GM23338 (cell line): ENCODE measurements around the gene OTUB1.

ENCODE experiments used
- CREB1 ChIP-seq: fragments of 250-450 bp; sonication (Bioruptor Pico); IDR thresholded peaks from 2 replicates; pipeline ENCODE4 v1.5.0; 2020; ENCODE audit warnings: low read depth, mild to moderate bottlenecking, moderate library complexity
- EZH2 ChIP-seq: fragments of 200-600 bp; sonication (generic); IDR thresholded peaks from one replicate; pipeline ENCODE4 v1.8.0; 2017; ENCODE audit warnings: antibody characterized with exemption, mild to moderate bottlenecking, low read depth; ENCODE audit not compliant: unreplicated experiment
- EZH2phosphoT487 ChIP-seq: fragments of 200-600 bp; sonication (generic); IDR thresholded peaks from one replicate; pipeline ENCODE4 v1.8.1; 2018; ENCODE audit warnings: antibody characterized with exemption; ENCODE audit not compliant: unreplicated experiment
- POLR2AphosphoS5 ChIP-seq: IDR thresholded peaks from 2 replicates; pipeline ENCODE4 v1.6.1; 2016; ENCODE audit warnings: antibody characterized with exemption, low read depth
- ZNF331 ChIP-seq: fragments of 250-450 bp; sonication (Bioruptor Pico); IDR thresholded peaks from 2 replicates; pipeline ENCODE4 v1.5.0; 2020; ENCODE audit warnings: low read depth, mild to moderate bottlenecking, moderate library complexity
- TF ChIP-seq, protein P1 (sequence below), 2 experiments: fragments of 200-600 bp in 1 of 2; sonication (generic) in 1 of 2; conservative IDR thresholded peaks; 2 replicates each; pipeline versions ENCODE4 v1.5.1 to v1.6.1; 2016 to 2017; ENCODE audit warnings: antibody characterized with exemption in 2 of 2, low read depth in 2 of 2, mild to moderate bottlenecking in 2 of 2, moderate library complexity in 1 of 2
- TF ChIP-seq, protein P2 (sequence below): IDR thresholded peaks from one replicate; pipeline ENCODE4 v1.6.1; 2018; ENCODE audit warnings: antibody characterized with exemption; ENCODE audit not compliant: unreplicated experiment

DNA sequence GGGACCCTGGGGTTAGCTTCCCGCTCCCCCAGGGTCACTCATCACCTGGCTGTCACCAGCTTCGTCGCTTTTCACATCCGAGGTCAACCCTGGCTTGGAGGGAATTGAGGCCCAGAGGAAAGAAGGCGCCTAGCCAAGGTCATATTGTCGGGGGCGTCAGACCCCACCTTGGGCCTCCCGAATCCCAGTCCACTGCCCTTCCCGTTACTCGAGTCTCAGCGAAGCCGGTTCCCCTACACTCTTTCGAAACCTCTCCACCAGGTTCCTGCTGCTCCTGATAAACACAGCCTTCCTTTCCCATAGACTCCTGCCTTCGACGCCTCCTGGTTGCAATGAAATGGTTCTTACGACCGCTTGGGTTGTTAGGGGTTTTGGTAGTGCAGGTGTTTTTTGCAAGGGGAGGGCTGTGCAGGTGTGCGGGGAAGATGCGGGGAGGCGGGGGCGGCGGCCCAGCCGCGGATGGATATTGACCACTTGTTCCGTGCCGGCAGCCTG is 46.8 kb upstream of the OTUB1 start:
- TF ChIP-seq, protein P1, sequence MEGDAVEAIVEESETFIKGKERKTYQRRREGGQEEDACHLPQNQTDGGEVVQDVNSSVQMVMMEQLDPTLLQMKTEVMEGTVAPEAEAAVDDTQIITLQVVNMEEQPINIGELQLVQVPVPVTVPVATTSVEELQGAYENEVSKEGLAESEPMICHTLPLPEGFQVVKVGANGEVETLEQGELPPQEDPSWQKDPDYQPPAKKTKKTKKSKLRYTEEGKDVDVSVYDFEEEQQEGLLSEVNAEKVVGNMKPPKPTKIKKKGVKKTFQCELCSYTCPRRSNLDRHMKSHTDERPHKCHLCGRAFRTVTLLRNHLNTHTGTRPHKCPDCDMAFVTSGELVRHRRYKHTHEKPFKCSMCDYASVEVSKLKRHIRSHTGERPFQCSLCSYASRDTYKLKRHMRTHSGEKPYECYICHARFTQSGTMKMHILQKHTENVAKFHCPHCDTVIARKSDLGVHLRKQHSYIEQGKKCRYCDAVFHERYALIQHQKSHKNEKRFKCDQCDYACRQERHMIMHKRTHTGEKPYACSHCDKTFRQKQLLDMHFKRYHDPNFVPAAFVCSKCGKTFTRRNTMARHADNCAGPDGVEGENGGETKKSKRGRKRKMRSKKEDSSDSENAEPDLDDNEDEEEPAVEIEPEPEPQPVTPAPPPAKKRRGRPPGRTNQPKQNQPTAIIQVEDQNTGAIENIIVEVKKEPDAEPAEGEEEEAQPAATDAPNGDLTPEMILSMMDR (conservative IDR thresholded peaks at IDR 0.05; ENCODE audit: low read depth in 2 of 2): no peak
- TF ChIP-seq EZH2 (no peak), EZH2phosphoT487 (no peak), ZNF331 (CRISPR knock-in tag) (no peak), POLR2AphosphoS5 (no peak), CREB1 (CRISPR knock-in tag) (no peak)
- TF ChIP-seq, protein P2, sequence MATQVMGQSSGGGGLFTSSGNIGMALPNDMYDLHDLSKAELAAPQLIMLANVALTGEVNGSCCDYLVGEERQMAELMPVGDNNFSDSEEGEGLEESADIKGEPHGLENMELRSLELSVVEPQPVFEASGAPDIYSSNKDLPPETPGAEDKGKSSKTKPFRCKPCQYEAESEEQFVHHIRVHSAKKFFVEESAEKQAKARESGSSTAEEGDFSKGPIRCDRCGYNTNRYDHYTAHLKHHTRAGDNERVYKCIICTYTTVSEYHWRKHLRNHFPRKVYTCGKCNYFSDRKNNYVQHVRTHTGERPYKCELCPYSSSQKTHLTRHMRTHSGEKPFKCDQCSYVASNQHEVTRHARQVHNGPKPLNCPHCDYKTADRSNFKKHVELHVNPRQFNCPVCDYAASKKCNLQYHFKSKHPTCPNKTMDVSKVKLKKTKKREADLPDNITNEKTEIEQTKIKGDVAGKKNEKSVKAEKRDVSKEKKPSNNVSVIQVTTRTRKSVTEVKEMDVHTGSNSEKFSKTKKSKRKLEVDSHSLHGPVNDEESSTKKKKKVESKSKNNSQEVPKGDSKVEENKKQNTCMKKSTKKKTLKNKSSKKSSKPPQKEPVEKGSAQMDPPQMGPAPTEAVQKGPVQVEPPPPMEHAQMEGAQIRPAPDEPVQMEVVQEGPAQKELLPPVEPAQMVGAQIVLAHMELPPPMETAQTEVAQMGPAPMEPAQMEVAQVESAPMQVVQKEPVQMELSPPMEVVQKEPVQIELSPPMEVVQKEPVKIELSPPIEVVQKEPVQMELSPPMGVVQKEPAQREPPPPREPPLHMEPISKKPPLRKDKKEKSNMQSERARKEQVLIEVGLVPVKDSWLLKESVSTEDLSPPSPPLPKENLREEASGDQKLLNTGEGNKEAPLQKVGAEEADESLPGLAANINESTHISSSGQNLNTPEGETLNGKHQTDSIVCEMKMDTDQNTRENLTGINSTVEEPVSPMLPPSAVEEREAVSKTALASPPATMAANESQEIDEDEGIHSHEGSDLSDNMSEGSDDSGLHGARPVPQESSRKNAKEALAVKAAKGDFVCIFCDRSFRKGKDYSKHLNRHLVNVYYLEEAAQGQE: no peak
